NCI-H1105 (cell line): ENCODE measurements around the gene PPM1H.
A peak's percentile ranks its signal among the peaks of the same experiment; 100 is the strongest.

Experiments
- DNase-seq: peaks from one replicate; lab custom pipeline; 2025; lab: John Stamatoyannopoulos, UW

Gene PPM1H

GRCh38 chr12:62799766-62800406 is 135.1 kb downstream of the PPM1H start:
- no peak for DNase-seq

- peak; percentile 70 for DNase-seq
These were observed 135.7 kb downstream of the PPM1H start for GRCh38 chr12:62799126-62799736.

- no peak for DNase-seq
These were observed 140.7 kb downstream of the PPM1H start for GRCh38 chr12:62794218-62794583.

GRCh38 chr12:62793256-62794217 is 141.4 kb downstream of the PPM1H start:
- DNase-seq, result peak; percentile 38

GRCh38 chr12:62792236-62792870 is 142.6 kb downstream of the PPM1H start:
- no peak for DNase-seq

- DNase-seq, result no peak
These were observed 145.1 kb downstream of the PPM1H start for GRCh38 chr12:62789851-62790250.

- no peak for DNase-seq
These were observed 147.3 kb downstream of the PPM1H start for GRCh38 chr12:62787611-62788010.

GRCh38 chr12:62787023-62787422 is 147.9 kb downstream of the PPM1H start:
- DNase-seq, result no peak

- no peak for DNase-seq
These were observed 148.9 kb downstream of the PPM1H start for GRCh38 chr12:62785941-62786559.

- no peak for DNase-seq
These were observed 150.4 kb downstream of the PPM1H start for GRCh38 chr12:62784576-62784975.

- no peak for DNase-seq
These were observed 151.1 kb downstream of the PPM1H start for GRCh38 chr12:62783881-62784280.

- DNase-seq, result no peak
These were observed 153.6 kb downstream of the PPM1H start for GRCh38 chr12:62781136-62781880.

- no peak for DNase-seq
These were observed 155.5 kb downstream of the PPM1H start for GRCh38 chr12:62779488-62779887.

GRCh38 chr12:62778187-62778586 is 156.8 kb downstream of the PPM1H start:
- DNase-seq, result no peak

GRCh38 chr12:62776997-62777396 is 158.0 kb downstream of the PPM1H start:
- DNase-seq, result no peak

- DNase-seq, result no peak
These were observed 158.4 kb downstream of the PPM1H start for GRCh38 chr12:62776575-62776974.

GRCh38 chr12:62774794-62775193 is 160.2 kb downstream of the PPM1H start:
- no peak for DNase-seq

- no peak for DNase-seq
These were observed 162.5 kb downstream of the PPM1H start for GRCh38 chr12:62772416-62772955.

- DNase-seq, result no peak
These were observed 163.1 kb downstream of the PPM1H start for GRCh38 chr12:62771828-62772227.

GRCh38 chr12:62770381-62770780 is 164.6 kb downstream of the PPM1H start:
- DNase-seq, result no peak

GRCh38 chr12:62769076-62769619 is 165.8 kb downstream of the PPM1H start:
- no peak for DNase-seq
